ENCODE measurements around the gene LPP. TPM values are rescaled to one million over a fixed set of nuclear protein-coding genes. Genes with fewer than 3 reads are reported as not detected.

LPP gene
- total and polyA plus RNA-seq, 2 donors (not counting 1 experiment from before 2014, with no cell fraction given): 7.6 to 81.7 TPM

DNA sequence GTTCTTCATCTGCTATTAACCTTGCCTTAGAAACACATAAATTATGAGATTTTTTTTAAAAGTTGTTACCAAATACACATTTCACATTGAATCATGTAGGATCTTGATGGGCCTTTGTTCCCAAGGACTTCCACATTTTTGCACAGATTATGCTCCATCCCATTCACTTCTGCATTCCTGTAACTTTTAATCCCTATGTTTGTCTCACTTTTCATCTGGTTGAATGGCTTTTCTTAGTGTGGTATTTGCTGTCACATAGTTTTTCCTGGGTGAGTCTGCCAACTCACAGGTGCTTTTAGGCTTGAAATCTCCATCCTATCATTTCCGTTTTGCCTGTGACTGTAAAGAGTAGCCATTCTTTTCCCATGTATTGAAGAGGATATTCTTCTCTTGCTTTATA lies 720.6 kb downstream of the LPP start:
- Histone ChIP-seq H3K9me3 (ENCODE audit: control extremely low read depth in 1 of 3, control insufficient read depth in 2 of 3, insufficient read depth in 1 of 3, low read length in 2 of 3) (no peaks in the 10 kb centered on the region), H3K27ac (ENCODE audit: low read length in 2 of 2) (no peak overlapping the region), H3K4me2 (replicated peaks; ENCODE audit: low read depth, low read length, poor library complexity, severe bottlenecking) (no peak overlapping the region), H3K79me2 (ENCODE audit: control insufficient read depth, insufficient read depth, low read length) (no peaks in the 10 kb centered on the region), H3K4me1 (ENCODE audit: control insufficient read depth in 2 of 2, insufficient read depth in 2 of 2, low read length in 2 of 2) (no peaks in the 10 kb centered on the region), H3K36me3 (replicated peaks in 1 of 2; ENCODE audit: control extremely low read depth in 1 of 2, control insufficient read depth in 1 of 2, extremely low read depth in 1 of 2, insufficient read depth in 2 of 2, low read length in 1 of 2) (peaks cover 2 to 34% of the 10 kb centered on the region in 2 experiments), H2AFZ (ENCODE audit: insufficient read depth, low read depth, low read length, poor library complexity, severe bottlenecking) (no peak overlapping the region), H3K9ac (ENCODE audit: low read length) (no peak overlapping the region), H3K27me3 (replicated peaks in 1 of 4; ENCODE audit: control extremely low read depth in 1 of 4, control insufficient read depth in 3 of 4, insufficient read depth in 4 of 4, low read length in 3 of 4) (no peaks in the 10 kb centered on the region), H3K4me3 (ENCODE audit: control extremely low read depth in 1 of 5, extremely low read depth in 1 of 5, insufficient read depth in 1 of 5, low read depth in 2 of 5, low read length in 4 of 5) (no peak overlapping the region), H4K20me1 (ENCODE audit: control insufficient read depth, insufficient read depth, low read length, poor library complexity, severe bottlenecking) (no peaks in the 10 kb centered on the region)
- ATAC-seq (ENCODE audit: low read depth) (no peak), DNase-seq (no peak)
- no CpG with 5 or more reads among the region's 1 CpG for WGBS (ENCODE audit: insufficient coverage)
- ChIA-PET CTCF (interaction anchor here (0.6 kb wide), 1 partner anchor 1951 kb away, joined by 3 read pairs; no protein-coding TSS in a partner anchor), POLR2A (no interaction called here)
- intact Hi-C loops (cut with micrococcal nuclease): no loop called here
- H3K27ac Mint-ChIP-seq: no peak overlapping the region
- no peaks in the 10 kb centered on the region for H3K4me1 Mint-ChIP-seq
- H3K9me3 Mint-ChIP-seq (ENCODE audit: insufficient read depth): no peaks in the 10 kb centered on the region
- no peak overlapping the region for H3K4me3 Mint-ChIP-seq
- no peaks in the 10 kb centered on the region for H3K27me3 Mint-ChIP-seq
- TF ChIP-seq, protein P1, sequence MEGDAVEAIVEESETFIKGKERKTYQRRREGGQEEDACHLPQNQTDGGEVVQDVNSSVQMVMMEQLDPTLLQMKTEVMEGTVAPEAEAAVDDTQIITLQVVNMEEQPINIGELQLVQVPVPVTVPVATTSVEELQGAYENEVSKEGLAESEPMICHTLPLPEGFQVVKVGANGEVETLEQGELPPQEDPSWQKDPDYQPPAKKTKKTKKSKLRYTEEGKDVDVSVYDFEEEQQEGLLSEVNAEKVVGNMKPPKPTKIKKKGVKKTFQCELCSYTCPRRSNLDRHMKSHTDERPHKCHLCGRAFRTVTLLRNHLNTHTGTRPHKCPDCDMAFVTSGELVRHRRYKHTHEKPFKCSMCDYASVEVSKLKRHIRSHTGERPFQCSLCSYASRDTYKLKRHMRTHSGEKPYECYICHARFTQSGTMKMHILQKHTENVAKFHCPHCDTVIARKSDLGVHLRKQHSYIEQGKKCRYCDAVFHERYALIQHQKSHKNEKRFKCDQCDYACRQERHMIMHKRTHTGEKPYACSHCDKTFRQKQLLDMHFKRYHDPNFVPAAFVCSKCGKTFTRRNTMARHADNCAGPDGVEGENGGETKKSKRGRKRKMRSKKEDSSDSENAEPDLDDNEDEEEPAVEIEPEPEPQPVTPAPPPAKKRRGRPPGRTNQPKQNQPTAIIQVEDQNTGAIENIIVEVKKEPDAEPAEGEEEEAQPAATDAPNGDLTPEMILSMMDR (IDR thresholded peaks at IDR 0.05): no peak
- no peak for TF ChIP-seq EZH2 (IDR thresholded peaks at IDR 0.05; ENCODE audit: borderline replicate concordance, insufficient read depth, low read depth, low read length, poor library complexity, severe bottlenecking)

DNA sequence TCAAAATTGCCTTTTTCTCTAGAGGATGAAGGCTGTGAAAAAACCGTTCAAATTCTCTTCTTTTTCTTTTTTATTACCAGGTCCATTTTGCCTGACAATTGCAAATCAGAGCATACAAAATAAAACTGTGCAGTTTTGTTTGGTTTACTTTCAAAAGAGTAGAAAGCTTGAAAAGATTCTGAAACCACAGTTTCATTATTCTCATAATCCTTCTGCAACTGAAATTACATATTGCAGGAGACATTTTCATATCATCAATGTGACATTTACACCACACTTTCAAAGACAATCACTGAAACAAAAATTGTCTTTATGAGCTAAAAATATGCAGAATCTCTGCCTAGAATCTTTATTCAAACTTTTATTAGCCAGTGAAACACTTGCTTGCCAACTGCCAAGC lies 721.5 kb downstream of the LPP start:
- no peaks in the 10 kb centered on the region for H3K4me1 ChIP-seq (ENCODE audit: control insufficient read depth in 2 of 2, insufficient read depth in 2 of 2, low read length in 2 of 2)
- H3K79me2 ChIP-seq (ENCODE audit: control insufficient read depth, insufficient read depth, low read length): no peaks in the 10 kb centered on the region
- no peaks in the 10 kb centered on the region for H3K9me3 Mint-ChIP-seq (ENCODE audit: insufficient read depth)
- ATAC-seq (ENCODE audit: low read depth): no peak
- WGBS (ENCODE audit: insufficient coverage): no CpG with 5 or more reads among the region's 1 CpG
- POLR2A ChIA-PET: no interaction called here
- H3K9me3 ChIP-seq (ENCODE audit: control extremely low read depth in 1 of 3, control insufficient read depth in 2 of 3, insufficient read depth in 1 of 3, low read length in 2 of 3): no peaks in the 10 kb centered on the region
- H3K27ac Mint-ChIP-seq: no peak overlapping the region
- H2AFZ ChIP-seq (ENCODE audit: insufficient read depth, low read depth, low read length, poor library complexity, severe bottlenecking): no peak overlapping the region
- no peak overlapping the region for H3K4me3 ChIP-seq (ENCODE audit: control extremely low read depth in 1 of 5, extremely low read depth in 1 of 5, insufficient read depth in 1 of 5, low read depth in 2 of 5, low read length in 4 of 5)
- peaks cover 0 to 34% of the 10 kb centered on the region in 2 experiments for H3K36me3 ChIP-seq (replicated peaks in 1 of 2; ENCODE audit: control extremely low read depth in 1 of 2, control insufficient read depth in 1 of 2, extremely low read depth in 1 of 2, insufficient read depth in 2 of 2, low read length in 1 of 2)
- intact Hi-C loops (cut with micrococcal nuclease): no loop called here
- CTCF ChIA-PET: interaction anchor here (1.1 kb wide), 1 partner anchor 1137 kb away, joined by 5 read pairs; no protein-coding TSS in a partner anchor
- H3K27me3 ChIP-seq (replicated peaks in 1 of 4; ENCODE audit: control extremely low read depth in 1 of 4, control insufficient read depth in 3 of 4, insufficient read depth in 4 of 4, low read length in 3 of 4): no peaks in the 10 kb centered on the region
- H3K4me3 Mint-ChIP-seq: no peak overlapping the region
- H4K20me1 ChIP-seq (ENCODE audit: control insufficient read depth, insufficient read depth, low read length, poor library complexity, severe bottlenecking): no peaks in the 10 kb centered on the region
- DNase-seq: no peak
- no peaks in the 10 kb centered on the region for H3K4me1 Mint-ChIP-seq
- no peak overlapping the region for H3K4me2 ChIP-seq (replicated peaks; ENCODE audit: low read depth, low read length, poor library complexity, severe bottlenecking)
- H3K27me3 Mint-ChIP-seq: no peaks in the 10 kb centered on the region
- TF ChIP-seq, protein P1 (IDR thresholded peaks at IDR 0.05): no peak
- TF ChIP-seq EZH2 (IDR thresholded peaks at IDR 0.05; ENCODE audit: borderline replicate concordance, insufficient read depth, low read depth, low read length, poor library complexity, severe bottlenecking): no peak
- no peak overlapping the region for H3K9ac ChIP-seq (ENCODE audit: low read length)
- no peak overlapping the region for H3K27ac ChIP-seq (ENCODE audit: low read length in 2 of 2)
